Esophagus squamous epithelium (tissue), 4 donors: ENCODE data around the gene ACAP3.

Experiments
- CTCF ChIP-seq, 6 experiments: fragments of 450-650 bp in 4 of 6; fragments of 200-600 bp in 2 of 6; sonication (generic) in 2 of 6; IDR thresholded peaks; one replicate each; pipeline ENCODE4 v1.5.1; 2016 to 2019; ENCODE audit warnings: antibody characterized with exemption in 6 of 6, mild to moderate bottlenecking in 4 of 6, moderate library complexity in 4 of 6
- POLR2A ChIP-seq, 4 donors: fragments of 450-650 bp; IDR thresholded peaks; one replicate each; pipeline ENCODE4 v1.6.1; 2017; ENCODE audit warnings: antibody characterized with exemption in 4 of 4, mild to moderate bottlenecking in 4 of 4, moderate library complexity in 3 of 4

DNA sequence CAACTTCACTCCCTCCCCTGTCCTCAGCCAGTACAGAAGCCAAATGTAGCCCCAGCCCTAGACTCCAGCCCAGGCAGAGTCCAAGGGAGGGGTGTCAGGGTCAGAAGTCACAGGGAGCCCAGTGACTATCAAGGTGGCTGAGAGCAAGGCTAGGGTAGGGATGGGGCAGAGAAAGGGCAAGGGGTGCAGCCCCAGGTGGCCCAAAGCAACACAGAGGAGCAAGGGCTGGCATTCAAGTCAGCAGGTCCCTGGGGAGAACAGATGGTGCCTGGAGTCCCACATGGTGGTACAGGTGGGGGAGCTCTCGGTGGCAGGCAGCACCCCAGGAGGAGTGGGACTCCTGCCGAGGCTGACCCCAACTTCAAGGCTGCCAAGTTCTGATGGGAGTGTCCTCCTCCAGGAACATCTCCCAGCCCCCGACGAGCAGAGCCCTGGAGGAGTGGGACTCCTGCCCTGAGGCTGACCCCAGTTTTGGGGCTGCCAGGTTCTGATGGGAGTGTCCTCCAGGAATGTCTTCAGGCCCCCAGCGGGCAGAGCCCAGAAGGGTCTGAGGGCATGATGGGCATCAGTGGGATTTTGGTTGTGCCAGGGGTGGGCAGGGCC lies 45.2 kb upstream of the ACAP3 start:
- TF ChIP-seq CTCF (IDR thresholded peaks at IDR 0.05) (no peak), POLR2A (IDR thresholded peaks at IDR 0.05) (no peak)
